GM11168 (cell line): ENCODE measurements around the gene TCEAL1.
"Not testable (repeated sequence)": the region's sequence is repeated elsewhere in the genome, so short reads cannot be mapped to it uniquely, and the experiment has no call there.

Source experiments
- in situ Hi-C: fragments of 300-500 bp; cut with MboI; formaldehyde crosslinking; loops from one replicate; pipeline ENCODE4 v1.12.0; 2022; ENCODE audit warnings: low sequenced_read_pairs; ENCODE audit not compliant: unreplicated experiment

TCEAL1 gene

GRCh38 chrX:103630171-103630511, 1.4 kb downstream of the TCEAL1 start:
- in situ Hi-C loops: no loop called here

- in situ Hi-C loops: no loop called here
Observed at GRCh38 chrX:103631145-103631544, 2.4 kb downstream of the TCEAL1 start.

GRCh38 chrX:103635436-103635835, 6.7 kb downstream of the TCEAL1 start:
- in situ Hi-C loops: no loop called here

- in situ Hi-C loops: no loop called here
Observed at GRCh38 chrX:103637604-103638338, 9.0 kb downstream of the TCEAL1 start.

GRCh38 chrX:103638479-103639346, 9.9 kb downstream of the TCEAL1 start:
- in situ Hi-C loops: not testable (repeated sequence)

GRCh38 chrX:103640401-103641155, 11.8 kb downstream of the TCEAL1 start:
- in situ Hi-C loops: no loop called here

- in situ Hi-C loops: no loop called here
Observed at GRCh38 chrX:103644125-103644524, 15.3 kb downstream of the TCEAL1 start.

- in situ Hi-C loops: no loop called here
Observed at GRCh38 chrX:103647630-103648029, 18.9 kb downstream of the TCEAL1 start.

- in situ Hi-C loops: no loop called here
Observed at GRCh38 chrX:103651151-103651773, 22.5 kb downstream of the TCEAL1 start.

- in situ Hi-C loops: not testable (repeated sequence)
Observed at GRCh38 chrX:103655230-103656000, 26.6 kb downstream of the TCEAL1 start.

- in situ Hi-C loops: no loop called here
Observed at GRCh38 chrX:103656617-103657016, 27.8 kb downstream of the TCEAL1 start.

GRCh38 chrX:103657066-103657465, 28.3 kb downstream of the TCEAL1 start:
- in situ Hi-C loops: not testable (repeated sequence)

GRCh38 chrX:103658681-103659433, 30.1 kb downstream of the TCEAL1 start:
- in situ Hi-C loops: no loop called here

GRCh38 chrX:103659460-103659859, 30.7 kb downstream of the TCEAL1 start:
- in situ Hi-C loops: not testable (repeated sequence)

- in situ Hi-C loops: no loop called here
Observed at GRCh38 chrX:103663981-103664762, 35.4 kb downstream of the TCEAL1 start.

- in situ Hi-C loops: no loop called here
Observed at GRCh38 chrX:103666202-103667107, 37.7 kb downstream of the TCEAL1 start.

GRCh38 chrX:103669745-103670144, 41.0 kb downstream of the TCEAL1 start:
- in situ Hi-C loops: no loop called here
